Measurements from ENCODE around the gene MRPL46.

- TF ChIP-seq CTCF (IDR thresholded peaks at IDR 0.05) (no peak), POLR2AphosphoS5 (IDR thresholded peaks at IDR 0.05) (no peak), POLR2A (IDR thresholded peaks at IDR 0.05) (no peak)
These were observed 18.2 kb downstream of the MRPL46 start for GRCh38 chr15:88448991-88449461.
